ENCODE results near the gene TLE2.

Gene TLE2

DNA sequence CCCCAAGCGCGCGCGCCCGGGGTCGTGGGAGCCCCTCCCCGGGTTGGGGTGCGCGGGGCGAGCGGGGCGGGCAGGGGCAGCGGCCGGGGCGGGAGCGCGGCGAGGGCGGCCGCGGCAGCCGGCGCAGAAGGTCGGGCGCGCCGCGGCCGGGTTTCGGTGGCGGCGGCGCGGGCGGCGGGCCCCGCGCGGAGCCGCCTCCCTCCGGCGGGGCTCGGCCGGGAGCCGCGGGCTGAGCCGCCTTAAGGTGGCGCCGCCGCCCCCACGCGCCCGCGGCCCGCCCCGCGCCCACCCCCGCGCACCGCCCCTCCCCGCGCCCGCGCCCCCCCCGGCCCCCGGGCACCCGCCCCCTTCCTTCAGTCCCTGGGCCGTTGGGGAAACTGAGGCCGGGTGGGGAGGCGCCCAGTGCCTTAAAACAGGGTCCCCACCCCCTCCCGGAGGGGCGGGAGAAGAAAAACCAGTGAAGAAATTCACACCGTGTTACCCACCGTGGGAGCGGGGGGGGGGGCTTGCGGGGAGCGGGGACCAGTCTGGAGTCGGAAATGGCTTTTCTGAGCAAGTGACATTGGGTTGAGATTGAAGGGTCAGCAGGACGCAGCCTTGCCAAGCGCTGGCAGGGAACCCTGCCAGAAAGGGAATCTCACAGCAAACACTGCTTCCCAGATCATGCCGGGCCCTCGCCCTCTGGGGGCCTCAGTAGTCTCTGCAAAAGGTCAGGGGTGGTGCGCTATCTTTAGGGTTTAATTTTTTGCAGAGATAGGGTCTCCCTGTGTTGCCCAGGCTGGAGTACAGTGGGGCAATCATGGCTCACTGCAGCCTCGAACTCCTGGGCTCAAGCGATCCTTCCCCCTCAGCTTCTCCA lies at the start of gene TLE2:
Gene TLE2, minus strand, starts transcription at position 216 of the 859 bp plus-strand sequence. CDS start 376 bp downstream, outside the sequence.
- no peak for DNase-seq (ENCODE audit: low read depth, low spot score)

DNA sequence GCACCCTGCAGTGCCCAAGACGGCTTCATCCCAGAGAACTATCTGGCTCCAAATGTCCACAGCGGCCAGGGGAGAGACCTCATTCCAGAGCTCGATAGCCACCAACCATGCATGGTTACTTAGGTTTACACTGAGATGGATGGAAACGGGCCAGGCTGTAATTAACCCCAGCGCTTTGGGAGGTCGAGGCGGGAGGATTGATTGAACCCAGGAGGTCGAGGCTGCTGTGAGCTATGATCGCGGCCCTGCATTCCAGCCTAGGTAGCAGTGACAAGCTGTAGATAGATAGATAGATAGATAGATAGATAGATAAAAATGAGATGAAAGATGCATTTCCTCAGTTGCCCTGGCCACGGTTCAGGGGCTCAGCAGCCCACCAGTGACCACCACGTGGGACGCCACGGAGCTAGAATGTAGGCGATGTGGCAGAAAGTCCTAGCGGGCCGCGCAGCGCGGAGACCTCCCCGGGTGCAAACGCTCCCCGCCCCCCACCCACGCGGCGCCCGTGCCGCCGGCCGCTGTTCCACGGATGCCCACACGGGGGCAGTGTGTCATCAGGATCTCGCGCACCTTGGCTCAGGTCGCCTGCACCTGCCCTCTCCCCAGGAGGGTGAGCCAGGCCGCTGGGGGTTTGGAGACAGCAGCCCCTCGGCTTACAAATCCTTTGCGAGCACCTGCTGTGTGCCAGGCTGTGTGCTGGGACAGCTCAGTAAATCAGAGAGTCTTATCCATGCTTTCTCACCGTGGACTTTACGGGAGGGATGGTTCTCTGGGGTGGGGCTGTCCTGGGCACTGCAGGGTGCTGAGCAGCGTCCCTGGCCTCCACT lies 46.7 kb upstream of the TLE2 start:
- ChIA-PET POLR2A (no interaction called here), CTCF (interaction anchor here (0.7 to 4.5 kb wide), 47 partner anchors 8 to 323 kb away, joined by 3 to 31 read pairs (median 5); partner anchors contain the start of genes GNA11, NCLN and TLE5)
- no peak for DNase-seq (ENCODE audit: low read depth, low spot score)
- TF ChIP-seq, protein P1, sequence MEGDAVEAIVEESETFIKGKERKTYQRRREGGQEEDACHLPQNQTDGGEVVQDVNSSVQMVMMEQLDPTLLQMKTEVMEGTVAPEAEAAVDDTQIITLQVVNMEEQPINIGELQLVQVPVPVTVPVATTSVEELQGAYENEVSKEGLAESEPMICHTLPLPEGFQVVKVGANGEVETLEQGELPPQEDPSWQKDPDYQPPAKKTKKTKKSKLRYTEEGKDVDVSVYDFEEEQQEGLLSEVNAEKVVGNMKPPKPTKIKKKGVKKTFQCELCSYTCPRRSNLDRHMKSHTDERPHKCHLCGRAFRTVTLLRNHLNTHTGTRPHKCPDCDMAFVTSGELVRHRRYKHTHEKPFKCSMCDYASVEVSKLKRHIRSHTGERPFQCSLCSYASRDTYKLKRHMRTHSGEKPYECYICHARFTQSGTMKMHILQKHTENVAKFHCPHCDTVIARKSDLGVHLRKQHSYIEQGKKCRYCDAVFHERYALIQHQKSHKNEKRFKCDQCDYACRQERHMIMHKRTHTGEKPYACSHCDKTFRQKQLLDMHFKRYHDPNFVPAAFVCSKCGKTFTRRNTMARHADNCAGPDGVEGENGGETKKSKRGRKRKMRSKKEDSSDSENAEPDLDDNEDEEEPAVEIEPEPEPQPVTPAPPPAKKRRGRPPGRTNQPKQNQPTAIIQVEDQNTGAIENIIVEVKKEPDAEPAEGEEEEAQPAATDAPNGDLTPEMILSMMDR (IDR thresholded peaks at IDR 0.05; ENCODE audit: insufficient read depth, low read length, missing control alignments) = peak; percentile 93
- H3K4me3 ChIP-seq (ENCODE audit: low read depth, low read length) = peak overlapping the region; percentile 42

More for the DNA sequence above, at the start of gene TLE2:
- POLR2A ChIA-PET = no interaction called here
- TF ChIP-seq, protein P1 (IDR thresholded peaks at IDR 0.05; ENCODE audit: insufficient read depth, low read length, missing control alignments) = no peak
- peak within 1 kb of the TSS; percentile 36 for H3K4me3 ChIP-seq (ENCODE audit: low read depth, low read length)
- CTCF ChIA-PET = no interaction called here

DNA sequence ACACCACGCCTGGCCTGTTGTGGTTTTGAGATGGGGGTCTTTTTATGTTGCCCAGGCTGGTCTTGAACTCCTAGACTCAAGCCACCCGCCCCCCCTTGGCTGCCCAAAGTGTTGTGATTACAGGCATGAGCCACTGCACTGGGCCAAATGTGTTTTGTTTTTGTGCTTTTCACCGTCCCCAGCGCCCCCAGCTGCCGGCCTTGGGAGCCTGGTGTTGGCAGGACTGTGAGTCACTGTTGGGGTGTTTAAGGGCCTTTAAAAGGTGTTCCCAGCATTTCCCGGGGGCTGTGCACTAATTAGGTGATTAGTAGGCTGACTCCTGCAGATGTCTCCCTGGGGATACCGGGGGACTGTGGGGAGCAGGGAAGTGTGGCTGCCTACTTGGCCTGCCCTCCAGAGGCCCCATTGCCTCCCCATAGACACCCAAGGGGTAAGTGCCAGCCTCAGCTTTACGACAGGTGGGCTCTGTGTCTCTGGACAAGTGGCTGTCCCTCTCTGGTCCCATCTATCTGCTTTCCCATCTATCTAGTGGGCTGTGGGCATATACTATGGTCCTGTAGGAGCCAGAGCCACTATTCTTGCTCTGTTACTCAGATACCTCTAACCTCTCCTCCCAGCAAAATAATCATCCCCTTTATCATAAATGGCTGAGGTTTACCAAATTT lies 45.0 kb upstream of the TLE2 start:
- POLR2A ChIA-PET = no interaction called here
- H3K4me3 ChIP-seq (ENCODE audit: low read depth, low read length) = no peak overlapping the region
- DNase-seq (ENCODE audit: low read depth, low spot score) = no peak
- CTCF ChIA-PET = interaction anchor here (1.2 to 4.5 kb wide), 3 partner anchors 10 to 123 kb away, joined by 4 to 27 read pairs (median 11); no protein-coding TSS in a partner anchor
- TF ChIP-seq, protein P1 (IDR thresholded peaks at IDR 0.05; ENCODE audit: insufficient read depth, low read length, missing control alignments) = peak; percentile 13

DNA sequence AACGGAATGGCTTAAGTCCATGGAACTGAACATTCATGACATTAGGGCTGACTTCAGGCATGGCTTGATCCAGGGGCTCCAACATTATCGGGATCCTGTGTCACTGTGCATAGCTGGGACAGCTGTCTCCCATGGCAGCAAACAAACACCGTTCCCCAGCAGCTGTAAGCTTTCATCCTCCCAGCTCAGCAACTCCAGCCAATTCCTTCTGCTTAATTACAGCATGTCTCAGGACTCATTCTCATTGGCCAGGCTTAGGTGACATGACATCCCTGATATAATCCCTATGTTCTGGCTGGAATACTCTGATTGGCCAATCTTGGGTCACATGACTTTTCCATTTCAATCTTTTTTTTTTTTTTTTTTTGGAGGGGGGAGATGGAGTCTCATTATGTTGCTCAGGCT lies 44.1 kb upstream of the TLE2 start:
- no peak overlapping the region for H3K4me3 ChIP-seq (ENCODE audit: low read depth, low read length)
- TF ChIP-seq, protein P1 (IDR thresholded peaks at IDR 0.05; ENCODE audit: insufficient read depth, low read length, missing control alignments) = no peak
- CTCF ChIA-PET = interaction anchor here (0.8 to 1.2 kb wide), 4 partner anchors 9 to 31 kb away, joined by 3 to 4 read pairs (median 3); no protein-coding TSS in a partner anchor
- no peak for DNase-seq (ENCODE audit: low read depth, low spot score)
- POLR2A ChIA-PET = interaction anchor here (0.6 kb wide), 1 partner anchor 40 kb away, joined by 3 read pairs; no protein-coding TSS in a partner anchor

DNA sequence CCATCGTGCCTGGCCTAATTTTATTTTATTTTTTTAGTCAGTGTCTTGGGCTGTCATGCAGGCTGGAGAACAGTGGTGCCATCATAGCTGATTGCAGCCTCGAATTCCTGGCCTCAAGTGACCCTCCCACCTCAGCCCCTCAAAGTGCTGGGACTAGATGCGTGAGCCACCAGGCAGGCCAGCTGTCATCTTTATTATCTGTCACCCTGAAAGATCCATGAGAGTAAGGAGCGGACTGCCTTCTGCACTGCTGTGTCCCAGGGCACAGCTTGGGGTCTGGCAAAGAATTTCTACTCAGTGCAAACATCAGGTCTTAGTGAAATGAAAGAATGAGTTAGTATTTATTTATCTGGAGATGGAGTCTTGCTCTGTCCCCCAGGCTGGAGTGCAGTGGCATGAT lies 42.7 kb upstream of the TLE2 start:
- no peak for DNase-seq (ENCODE audit: low read depth, low spot score)
- ChIA-PET POLR2A (no interaction called here), CTCF (interaction anchor here (0.9 kb wide), 1 partner anchor 114 kb away, joined by 3 read pairs; no protein-coding TSS in a partner anchor)
- TF ChIP-seq, protein P1 (IDR thresholded peaks at IDR 0.05; ENCODE audit: insufficient read depth, low read length, missing control alignments) = no peak
- H3K4me3 ChIP-seq (ENCODE audit: low read depth, low read length) = no peak overlapping the region

All from AG04449 (cell line).